ENCODE data around the gene MGMT.

- TF ChIP-seq TOE1 (IDR thresholded peaks at IDR 0.05; ENCODE audit: borderline replicate concordance): no peak
- no peak for TF ChIP-seq TOE1 (CRISPR knock-in tag; IDR thresholded peaks at IDR 0.05; ENCODE audit: borderline replicate concordance, low read depth)
- TF ChIP-seq SP2 (IDR thresholded peaks at IDR 0.05; ENCODE audit: extremely low read depth, low read depth, low read length, poor library complexity, severe bottlenecking): no peak
- no peak for TF ChIP-seq ZFP36 (IDR thresholded peaks at IDR 0.05; ENCODE audit: low read depth, low read length, partially characterized antibody)
- no peak for TF ChIP-seq CTCF (IDR thresholded peaks at IDR 0.05 in 2 of 3, conservative IDR thresholded peaks at IDR 0.05 in 1 of 3; ENCODE audit: insufficient read depth in 2 of 3, low read depth in 1 of 3, low read length in 3 of 3)
- TF ChIP-seq SRF (CRISPR knock-in tag; IDR thresholded peaks at IDR 0.05): no peak
- no peak for TF ChIP-seq ZBTB40 (IDR thresholded peaks at IDR 0.05)
- no peak for TF ChIP-seq ZBTB40 (CRISPR knock-in tag; IDR thresholded peaks at IDR 0.05)
- TF ChIP-seq MAX (CRISPR knock-in tag; IDR thresholded peaks at IDR 0.05): no peak
- TF ChIP-seq POU5F1 (IDR thresholded peaks at IDR 0.05; ENCODE audit: borderline replicate concordance, low read depth, low read length, partially characterized antibody): no peak
These were observed 24.2 kb upstream of the MGMT start for GRCh38 chr10:129442866-129443265.

Measured in K562 (cell line).